ENCODE measurements around the gene ALK. TPM values are rescaled to one million over a fixed set of nuclear protein-coding genes. Genes with fewer than 3 reads are reported as not detected.

The ALK gene
- total RNA-seq, 1 experiment from 2014 or later: 0.07 TPM

- BruUV-seq (replicated peaks): no TSS peak
- intact Hi-C loops (cut with micrococcal nuclease): no loop called here
- POLR2A ChIA-PET: interaction anchor here (1.2 kb wide), 1 partner anchor 583 kb away, joined by 3 read pairs; no protein-coding TSS in a partner anchor
- Mint-ChIP-seq H3K27me3 (ENCODE audit: insufficient read depth, unreplicated experiment) (no peaks in the 10 kb centered on the region), H3K4me1 (ENCODE audit: insufficient read depth, unreplicated experiment) (no peaks in the 10 kb centered on the region), H3K27ac (ENCODE audit: low read depth, unreplicated experiment) (no peak overlapping the region), H3K36me3 (ENCODE audit: insufficient read depth, unreplicated experiment) (no peaks in the 10 kb centered on the region), H3K9me3 (ENCODE audit: unreplicated experiment) (no peaks in the 10 kb centered on the region), H3K4me3 (ENCODE audit: unreplicated experiment) (no peak overlapping the region)
- no peak for TF ChIP-seq CTCF (IDR thresholded peaks at IDR 0.05; ENCODE audit: unreplicated experiment)
- DNase-seq (ENCODE audit: unreplicated experiment): no peak
- CTCF ChIA-PET: no interaction called here
Measured at GRCh38 chr2:29251406-29251805, 670.0 kb downstream of the ALK start.

GRCh38 chr2:29250977-29251376 lies 670.4 kb downstream of the ALK start:
- ChIA-PET POLR2A (interaction anchor here (1.2 kb wide), 1 partner anchor 583 kb away, joined by 3 read pairs; no protein-coding TSS in a partner anchor), CTCF (no interaction called here)
- no peaks in the 10 kb centered on the region for H3K9me3 Mint-ChIP-seq (ENCODE audit: unreplicated experiment)
- no peaks in the 10 kb centered on the region for H3K36me3 Mint-ChIP-seq (ENCODE audit: insufficient read depth, unreplicated experiment)
- no peaks in the 10 kb centered on the region for H3K4me1 Mint-ChIP-seq (ENCODE audit: insufficient read depth, unreplicated experiment)
- intact Hi-C loops (cut with micrococcal nuclease): no loop called here
- H3K27ac Mint-ChIP-seq (ENCODE audit: low read depth, unreplicated experiment): no peak overlapping the region
- BruUV-seq (replicated peaks): no TSS peak
- no peak for DNase-seq (ENCODE audit: unreplicated experiment)
- no peak for TF ChIP-seq CTCF (IDR thresholded peaks at IDR 0.05; ENCODE audit: unreplicated experiment)
- H3K27me3 Mint-ChIP-seq (ENCODE audit: insufficient read depth, unreplicated experiment): no peaks in the 10 kb centered on the region
- no peak overlapping the region for H3K4me3 Mint-ChIP-seq (ENCODE audit: unreplicated experiment)

GRCh38 chr2:29249666-29250253 lies 671.6 kb downstream of the ALK start:
- BruUV-seq (replicated peaks): no TSS peak
- DNase-seq (ENCODE audit: unreplicated experiment): no peak
- Mint-ChIP-seq H3K4me3 (ENCODE audit: unreplicated experiment) (no peak overlapping the region), H3K4me1 (ENCODE audit: insufficient read depth, unreplicated experiment) (no peaks in the 10 kb centered on the region), H3K9me3 (ENCODE audit: unreplicated experiment) (no peaks in the 10 kb centered on the region), H3K36me3 (ENCODE audit: insufficient read depth, unreplicated experiment) (no peaks in the 10 kb centered on the region), H3K27me3 (ENCODE audit: insufficient read depth, unreplicated experiment) (no peaks in the 10 kb centered on the region), H3K27ac (ENCODE audit: low read depth, unreplicated experiment) (no peak overlapping the region)
- no peak for TF ChIP-seq CTCF (IDR thresholded peaks at IDR 0.05; ENCODE audit: unreplicated experiment)
- CTCF ChIA-PET: interaction anchor here (1.8 kb wide), 1 partner anchor 11 kb away, joined by 4 read pairs; no protein-coding TSS in a partner anchor
- intact Hi-C loops (cut with micrococcal nuclease): no loop called here
- POLR2A ChIA-PET: no interaction called here

- POLR2A ChIA-PET: no interaction called here
- Mint-ChIP-seq H3K36me3 (ENCODE audit: insufficient read depth, unreplicated experiment) (no peaks in the 10 kb centered on the region), H3K9me3 (ENCODE audit: unreplicated experiment) (no peaks in the 10 kb centered on the region), H3K27ac (ENCODE audit: low read depth, unreplicated experiment) (no peak overlapping the region), H3K4me3 (ENCODE audit: unreplicated experiment) (no peak overlapping the region), H3K27me3 (ENCODE audit: insufficient read depth, unreplicated experiment) (peaks cover 5% of the 10 kb centered on the region), H3K4me1 (ENCODE audit: insufficient read depth, unreplicated experiment) (no peaks in the 10 kb centered on the region)
- intact Hi-C loops (cut with micrococcal nuclease): no loop called here
- CTCF ChIA-PET: interaction anchor here (0.6 kb wide), 1 partner anchor 19 kb away, joined by 3 read pairs; no protein-coding TSS in a partner anchor
- no peak for DNase-seq (ENCODE audit: unreplicated experiment)
- no peak for TF ChIP-seq CTCF (IDR thresholded peaks at IDR 0.05; ENCODE audit: unreplicated experiment)
- BruUV-seq (replicated peaks): no TSS peak
Measured at GRCh38 chr2:29247336-29247914, 674.0 kb downstream of the ALK start.

Measured in MCF 10A (cell line).